Keratinocyte (primary cell): ENCODE data around the gene PLEKHO1. TPM values are rescaled to one million over a fixed set of nuclear protein-coding genes. Genes with fewer than 3 reads are reported as not detected.

Experiments used
- DNase-seq: peaks from one replicate; pipeline ENCODE4 v3.0.0-alpha.2; 2011; ENCODE audit warnings: low read depth, missing footprints, low spot score
- FAIRE-seq: peaks from 2 replicates; lab custom pipeline; 2011; peaks lifted over from hg19 to GRCh38; lab: Jason Lieb, UNC
- H2AFZ ChIP-seq: 2 replicates; pipeline ENCODE4 v1.6.0; 2012; ENCODE audit warnings: low read length, control low read depth, inconsistent platforms; ENCODE audit not compliant: control insufficient read depth
- H3K27ac ChIP-seq: 2 replicates; pipeline ENCODE4 v1.5.1; 2011; ENCODE audit warnings: low read length; ENCODE audit not compliant: control insufficient read depth, insufficient read depth
- H3K27me3 ChIP-seq: 3 replicates; pipeline ENCODE4 v1.6.0; 2011; ENCODE audit warnings: low read length; ENCODE audit not compliant: control insufficient read depth, insufficient read depth; ENCODE audit errors: extremely low read depth
- H3K36me3 ChIP-seq, 2 experiments: 2 replicates in 1 of 2; 3 replicates in 1 of 2; pipeline ENCODE4 v1.5.1; 2011; ENCODE audit warnings: low read length in 2 of 2, mild to moderate bottlenecking in 1 of 2; ENCODE audit not compliant: control insufficient read depth in 2 of 2, insufficient read depth in 2 of 2; ENCODE audit errors: extremely low read depth in 1 of 2
- H3K4me1 ChIP-seq: 3 replicates; pipeline ENCODE4 v1.5.1; 2011; ENCODE audit warnings: low read length; ENCODE audit not compliant: control insufficient read depth, insufficient read depth; ENCODE audit errors: extremely low read depth
- H3K4me2 ChIP-seq: 3 replicates; pipeline ENCODE4 v1.6.0; 2011; ENCODE audit warnings: low read depth, low read length; ENCODE audit not compliant: control insufficient read depth, insufficient read depth; ENCODE audit errors: extremely low read depth
- H3K4me3 ChIP-seq, 3 experiments: fragments of 200-600 bp in 1 of 3; sonication (generic) in 1 of 3; 2 replicates in 2 of 3; 3 replicates in 1 of 3; pipeline ENCODE4 v1.5.1; 2011 to 2016; ENCODE audit warnings: low read length in 3 of 3, mild to moderate bottlenecking in 3 of 3, control low read depth in 2 of 3, inconsistent platforms in 1 of 3, low read depth in 1 of 3, mixed read lengths in 1 of 3, mixed run types in 1 of 3, moderate library complexity in 1 of 3; ENCODE audit not compliant: control insufficient read depth in 2 of 3, insufficient read depth in 2 of 3; ENCODE audit errors: extremely low read depth in 1 of 3
- H3K79me2 ChIP-seq: 2 replicates; pipeline ENCODE4 v1.6.0; 2012; ENCODE audit warnings: low read length; ENCODE audit not compliant: control insufficient read depth, insufficient read depth
- H3K9ac ChIP-seq: 3 replicates; pipeline ENCODE4 v1.6.0; 2011; ENCODE audit warnings: low read length; ENCODE audit not compliant: control insufficient read depth, insufficient read depth; ENCODE audit errors: extremely low read depth
- H3K9me1 ChIP-seq: 3 replicates; pipeline ENCODE4 v1.6.0; 2011; ENCODE audit warnings: low read length; ENCODE audit not compliant: control insufficient read depth, insufficient read depth; ENCODE audit errors: extremely low read depth
- H3K9me3 ChIP-seq: 2 replicates; pipeline ENCODE4 v1.5.1; 2012; ENCODE audit warnings: low read depth, low read length; ENCODE audit not compliant: control insufficient read depth
- H4K20me1 ChIP-seq: 3 replicates; pipeline ENCODE4 v1.6.0; 2011; ENCODE audit warnings: low read length; ENCODE audit not compliant: control insufficient read depth, insufficient read depth; ENCODE audit errors: extremely low read depth
- CTCF ChIP-seq, 3 experiments: IDR thresholded peaks in 1 of 3; conservative IDR thresholded peaks in 1 of 3; optimal IDR thresholded peaks in 1 of 3; 2 replicates in 2 of 3; 3 replicates in 1 of 3; pipeline versions ENCODE3 to v1.5.1; 2011; ENCODE audit warnings: low read length in 3 of 3, mild to moderate bottlenecking in 3 of 3, moderate library complexity in 2 of 3, control low read depth in 1 of 3, inconsistent platforms in 1 of 3; ENCODE audit not compliant: insufficient read depth in 2 of 3; ENCODE audit errors: extremely low read depth in 1 of 3
- EZH2 ChIP-seq: IDR thresholded peaks from one replicate; pipeline ENCODE4 v1.6.1; 2012; ENCODE audit warnings: inconsistent platforms, mild to moderate bottlenecking, low read length, moderate library complexity
- dilution Hi-C: fragments of 300-500 bp; cut with MboI; formaldehyde crosslinking; loops from one replicate; pipeline ENCODE4 v1.7.0; 2020; ENCODE audit warnings: low sequenced_read_pairs; ENCODE audit not compliant: extremely low pct_ligation_motif_present
- polyA plus RNA-seq, 5 experiments: library from polyadenylated mRNA; depleted of rRNA in 3 of 5; stranded (reverse) in 3 of 5; stranded (forward) in 1 of 5; unstranded in 1 of 5; fragments of >200 nt; gene quantifications; 1 replicate in 1 of 5; 2 replicates in 3 of 5; 3 replicates in 1 of 5; pipeline versions ENCODE4 v1.2.1 to v1.2.3, GENCODE V29; 2011 to 2012; ENCODE audit warnings: missing spikeins in 2 of 5, low read depth in 1 of 5, low replicate concordance in 1 of 5

PLEKHO1 gene
- polyA plus RNA-seq, 1 donor (not counting 4 experiments of a cell fraction or from before 2014, with no cell fraction given): 2.7 TPM

- Histone ChIP-seq H3K9ac (no peak overlapping the region), H3K9me1 (no peaks in the 10 kb centered on the region), H3K9me3 (no peaks in the 10 kb centered on the region), H3K4me3 (no peak overlapping the region), H3K27ac (no peak overlapping the region), H3K4me2 (no peak overlapping the region), H2AFZ (no peak overlapping the region), H3K36me3 (peaks cover 2 to 5% of the 10 kb centered on the region in 2 experiments), H3K27me3 (no peaks in the 10 kb centered on the region), H4K20me1 (no peaks in the 10 kb centered on the region), H3K4me1 (no peaks in the 10 kb centered on the region), H3K79me2 (no peaks in the 10 kb centered on the region)
- DNase-seq (no peak), FAIRE-seq (no peak)
- dilution Hi-C loops: no loop called here
- TF ChIP-seq EZH2 (no peak), CTCF (optimal IDR thresholded peaks at IDR 0.05 in 1 of 3, IDR thresholded peaks at IDR 0.05 in 1 of 3, conservative IDR thresholded peaks at IDR 0.05 in 1 of 3; ENCODE audit: extremely low read depth in 1 of 3, insufficient read depth in 2 of 3, low read length in 3 of 3) (no peak)
Observed at GRCh38 chr1:150156868-150157603, 7.3 kb downstream of the PLEKHO1 start.

DNA sequence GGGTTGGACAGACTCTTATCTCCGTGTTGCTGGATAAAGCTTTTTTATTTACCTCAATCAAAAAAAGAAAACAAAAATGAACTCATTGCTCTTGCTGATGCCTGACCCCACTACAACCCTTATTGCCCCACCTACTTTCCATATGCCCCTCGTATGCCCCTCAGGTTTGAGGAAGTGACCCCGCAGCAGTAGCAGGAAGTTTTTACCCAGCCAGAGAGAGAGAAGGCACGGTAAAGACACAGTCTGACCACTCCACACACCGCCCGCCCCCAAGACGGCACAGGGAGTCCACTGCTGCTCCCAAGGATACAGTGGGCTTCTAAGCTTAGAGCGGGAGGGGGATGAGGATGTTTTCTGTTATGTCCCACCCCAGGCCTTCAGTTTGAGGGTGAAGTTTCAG is 9.8 kb downstream of the PLEKHO1 start:
- Histone ChIP-seq H3K36me3 (peaks cover 2 to 5% of the 10 kb centered on the region in 2 experiments), H3K27ac (no peak overlapping the region), H3K4me1 (peaks cover 16% of the 10 kb centered on the region), H3K9me1 (no peaks in the 10 kb centered on the region), H3K79me2 (no peaks in the 10 kb centered on the region), H3K9me3 (no peaks in the 10 kb centered on the region), H2AFZ (no peak overlapping the region), H3K4me2 (no peak overlapping the region), H4K20me1 (no peaks in the 10 kb centered on the region), H3K27me3 (no peaks in the 10 kb centered on the region), H3K4me3 (no peak overlapping the region), H3K9ac (no peak overlapping the region)
- DNase-seq (no peak), FAIRE-seq (no peak)
- TF ChIP-seq CTCF (optimal IDR thresholded peaks at IDR 0.05 in 1 of 3, IDR thresholded peaks at IDR 0.05 in 1 of 3, conservative IDR thresholded peaks at IDR 0.05 in 1 of 3; ENCODE audit: extremely low read depth in 1 of 3, insufficient read depth in 2 of 3, low read length in 3 of 3): no peak
- TF ChIP-seq EZH2: no peak
- dilution Hi-C loops: no loop called here
